Endothelial cell of umbilical vein (primary cell): ENCODE results near the gene KLF5. TPM values are rescaled to one million over a fixed set of nuclear protein-coding genes. Genes with fewer than 3 reads are reported as not detected.

ENCODE experiments used
- BruUV-seq: library from RNA; stranded (reverse); fragments of 400-500 nt; replicated peaks from 2 replicates; lab custom pipeline; 2021; lab: Mats Ljungman, UMichigan
- CTCF ChIA-PET: fragments of 300-600, 350-600 bp; sonication (Branson Sonifier 250); formaldehyde crosslinking; loops from one replicate; lab custom pipeline; 2021; ENCODE audit warnings: antibody characterized with exemption, inconsistent platforms; lab: Charles Lee
- POLR2A ChIA-PET: fragments of 300-600, 350-600 bp; sonication (Branson Sonifier 250); formaldehyde crosslinking; loops from one replicate; lab custom pipeline; 2021; ENCODE audit warnings: antibody characterized with exemption, inconsistent platforms; lab: Charles Lee
- DNase-seq: peaks from one replicate; pipeline ENCODE4 v3.0.0-alpha.2; 2011; ENCODE audit warnings: low read depth, low spot score
- FAIRE-seq: peaks from 2 replicates; lab custom pipeline; 2011; peaks lifted over from hg19 to GRCh38; lab: Jason Lieb, UNC
- H2AFZ ChIP-seq: 2 replicates; pipeline ENCODE4 v1.6.0; 2012; ENCODE audit warnings: low read depth, low read length, control low read depth, inconsistent platforms
- H3K27ac ChIP-seq: 2 replicates; pipeline ENCODE4 v1.5.1; 2011; ENCODE audit warnings: low read depth, mild to moderate bottlenecking, control low read depth, low read length, moderate library complexity; ENCODE audit not compliant: insufficient read depth
- H3K27me3 ChIP-seq, 2 experiments: 2 replicates each; pipeline versions ENCODE4 v1.6.0 to v1.6.1; 2011; ENCODE audit warnings: low read length in 2 of 2, mixed read lengths in 1 of 2; ENCODE audit not compliant: control insufficient read depth in 2 of 2, insufficient read depth in 2 of 2
- H3K36me3 ChIP-seq, 2 experiments: 2 replicates in 1 of 2; 3 replicates in 1 of 2; pipeline ENCODE4 v1.5.1; 2011; ENCODE audit warnings: low read length in 2 of 2, mild to moderate bottlenecking in 1 of 2, moderate library complexity in 1 of 2; ENCODE audit not compliant: control insufficient read depth in 2 of 2, insufficient read depth in 2 of 2; ENCODE audit errors: extremely low read depth in 1 of 2
- H3K4me1 ChIP-seq: 3 replicates; pipeline ENCODE4 v1.5.1; 2011; ENCODE audit warnings: mild to moderate bottlenecking, low read length; ENCODE audit not compliant: control insufficient read depth, insufficient read depth; ENCODE audit errors: extremely low read depth
- H3K4me2 ChIP-seq: 2 replicates; pipeline ENCODE4 v1.6.1; 2011; ENCODE audit warnings: low read length, control low read depth, mixed read lengths; ENCODE audit not compliant: insufficient read depth
- H3K4me3 ChIP-seq, 3 experiments: fragments of 200-600 bp in 1 of 3; sonication (generic), shearing (Covaris generic) in 1 of 3; replicated peaks in 1 of 3; 2 replicates each; pipeline ENCODE4 v1.5.1; 2011 to 2016; ENCODE audit warnings: control low read depth in 3 of 3, low read length in 3 of 3, mild to moderate bottlenecking in 2 of 3, inconsistent platforms in 1 of 3, low read depth in 1 of 3, moderate library complexity in 1 of 3; ENCODE audit not compliant: insufficient read depth in 1 of 3
- H3K79me2 ChIP-seq: 2 replicates; pipeline ENCODE4 v1.6.0; 2012; ENCODE audit warnings: low read length, inconsistent platforms; ENCODE audit not compliant: control insufficient read depth, insufficient read depth
- H3K9ac ChIP-seq: replicated peaks from 2 replicates; pipeline ENCODE3; 2011; ENCODE audit warnings: low read length, control low read depth; ENCODE audit not compliant: insufficient read depth; ENCODE audit errors: extremely low read depth
- H3K9me1 ChIP-seq: replicated peaks from 3 replicates; pipeline ENCODE4 v1.6.0; 2011; ENCODE audit warnings: mild to moderate bottlenecking, low read length; ENCODE audit not compliant: control insufficient read depth, insufficient read depth; ENCODE audit errors: extremely low read depth
- H3K9me3 ChIP-seq: replicated peaks from 2 replicates; pipeline ENCODE4 v1.5.1; 2012; ENCODE audit warnings: low read length, inconsistent platforms; ENCODE audit not compliant: control insufficient read depth, insufficient read depth
- H4K20me1 ChIP-seq: replicated peaks from 2 replicates; pipeline ENCODE3; 2011; ENCODE audit warnings: mild to moderate bottlenecking, low read length; ENCODE audit not compliant: control insufficient read depth, insufficient read depth; ENCODE audit errors: extremely low read depth
- EZH2 ChIP-seq: IDR thresholded peaks from 2 replicates; pipeline ENCODE4 v1.6.1; 2012; ENCODE audit warnings: borderline replicate concordance, low read depth, mild to moderate bottlenecking, moderate library complexity, low read length, inconsistent platforms; ENCODE audit not compliant: severe bottlenecking
- FOS ChIP-seq: IDR thresholded peaks from 2 replicates; pipeline ENCODE4 v1.6.1; 2011; ENCODE audit warnings: mild to moderate bottlenecking, low read length, moderate library complexity, borderline replicate concordance; ENCODE audit not compliant: insufficient read depth
- GATA2 ChIP-seq: IDR thresholded peaks from 2 replicates; pipeline ENCODE4 v1.7.0; 2011; ENCODE audit warnings: low read depth, mild to moderate bottlenecking, moderate library complexity, mixed read lengths, low read length; ENCODE audit not compliant: insufficient read length, insufficient read depth
- JUN ChIP-seq: IDR thresholded peaks from 2 replicates; pipeline ENCODE4 v1.6.1; 2011; ENCODE audit warnings: borderline replicate concordance, low read depth; ENCODE audit not compliant: insufficient read length, insufficient read depth
- MYC ChIP-seq: IDR thresholded peaks from one replicate; pipeline ENCODE4 v1.6.1; 2011; ENCODE audit warnings: mild to moderate bottlenecking, low read depth, low read length
- POLR2A ChIP-seq: IDR thresholded peaks from 2 replicates; pipeline ENCODE4 v1.6.1; 2012; ENCODE audit warnings: low read depth, mild to moderate bottlenecking, control low read depth, low read length
- POLR2AphosphoS5 ChIP-seq: IDR thresholded peaks from 2 replicates; pipeline ENCODE4 v1.6.1; 2012; ENCODE audit warnings: low read depth, mild to moderate bottlenecking, control low read depth, low read length, moderate library complexity; ENCODE audit not compliant: insufficient read depth
- dilution Hi-C: fragments of 300-500 bp; cut with MboI; formaldehyde crosslinking; loops from one replicate; pipeline ENCODE4 v1.15.0; 2019; ENCODE audit warnings: low sequenced_read_pairs; ENCODE audit not compliant: extremely low pct_ligation_motif_present
- intact Hi-C: fragments of 100-400 bp; cut with micrococcal nuclease; formaldehyde crosslinking; loops from one replicate; pipeline ENCODE4 v1.10.0; 2022
- polyA plus RNA-seq, 4 experiments: library from polyadenylated mRNA; depleted of rRNA in 3 of 4; stranded (reverse) in 3 of 4; unstranded in 1 of 4; fragments of >200 nt; gene quantifications; 2 replicates each; pipeline versions ENCODE4 v1.2.1 to v1.2.3, GENCODE V29; 2011 to 2012; ENCODE audit warnings: missing spikeins in 1 of 4
- total RNA-seq: library from RNA; stranded (reverse); gene quantifications from 2 replicates; pipeline ENCODE4 v1.2.3, GENCODE V29; 2021
- TF ChIP-seq, protein P1 (sequence below): IDR thresholded peaks from 2 replicates; pipeline ENCODE4 v1.6.1; 2011; ENCODE audit not compliant: insufficient read depth, insufficient read length

KLF5 gene
- total and polyA plus RNA-seq, 2 donors (not counting 3 experiments of a cell fraction or from before 2014, with no cell fraction given), result 1.7 to 4.0 TPM

DNA sequence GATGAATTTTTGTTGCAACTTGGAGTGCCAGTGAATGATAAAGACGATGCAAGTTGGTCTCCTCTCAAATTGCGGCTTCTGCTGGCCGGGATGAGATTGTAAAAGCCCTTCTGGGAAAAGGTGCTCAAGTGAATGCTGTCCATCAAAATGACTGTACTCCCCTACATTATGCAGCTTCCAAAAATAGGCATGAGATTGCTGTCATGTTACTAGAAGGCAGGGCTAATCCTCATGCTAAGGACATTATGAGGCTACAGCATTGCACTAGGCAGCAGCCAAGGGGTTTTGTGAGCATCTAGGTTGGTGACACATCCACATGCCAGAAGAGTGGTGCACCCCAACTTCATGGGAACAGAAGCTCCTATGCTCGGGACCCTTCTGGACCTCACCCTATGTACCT lies 22.2 kb upstream of the KLF5 start:
- ChIA-PET POLR2A (no interaction called here), CTCF (interaction anchor here (2.0 kb wide), 1 partner anchor 8 kb away, joined by 6 read pairs; no protein-coding TSS in a partner anchor)
- H3K9me3 ChIP-seq, result no peaks in the 10 kb centered on the region
- H3K4me3 ChIP-seq, result no peak overlapping the region
- H3K4me2 ChIP-seq, result no peak overlapping the region
- dilution Hi-C loops (no loop called here), intact Hi-C loops (no loop called here)
- H3K36me3 ChIP-seq, result no peaks in the 10 kb centered on the region
- H4K20me1 ChIP-seq, result no peaks in the 10 kb centered on the region
- H3K4me1 ChIP-seq, result no peaks in the 10 kb centered on the region
- TF ChIP-seq FOS (no peak), GATA2 (no peak)
- H3K9ac ChIP-seq, result no peak overlapping the region
- H3K27me3 ChIP-seq, result no peaks in the 10 kb centered on the region
- FAIRE-seq (no peak), DNase-seq (no peak)
- no peaks in the 10 kb centered on the region for H3K79me2 ChIP-seq
- H2AFZ ChIP-seq, result no peak overlapping the region
- no peaks in the 10 kb centered on the region for H3K9me1 ChIP-seq
- H3K27ac ChIP-seq, result no peak overlapping the region
- no TSS peak for BruUV-seq

DNA sequence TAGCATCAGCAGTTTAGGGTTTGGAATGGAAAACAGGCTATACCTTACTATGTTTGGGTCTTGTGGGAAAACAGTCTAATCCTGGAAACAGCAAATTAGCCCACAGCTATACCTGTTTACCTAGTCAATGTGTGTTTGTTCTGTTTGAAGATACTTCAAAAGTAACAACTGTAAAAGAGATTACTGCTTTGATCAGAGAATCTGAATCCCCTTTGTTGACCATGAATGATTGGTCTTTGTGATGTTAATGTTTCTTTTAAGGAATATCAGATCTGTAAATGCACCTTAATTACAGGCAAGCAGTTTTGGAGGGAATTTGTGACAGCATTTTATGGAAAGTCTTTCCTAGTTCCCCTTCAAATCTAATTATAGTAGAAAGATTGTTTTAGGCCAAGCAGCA lies 20.7 kb upstream of the KLF5 start:
- H3K27me3 ChIP-seq, result no peaks in the 10 kb centered on the region
- H3K9ac ChIP-seq, result no peak overlapping the region
- CTCF ChIA-PET, result no interaction called here
- POLR2A ChIA-PET, result no interaction called here
- no peak overlapping the region for H2AFZ ChIP-seq
- dilution Hi-C loops, result no loop called here
- H3K79me2 ChIP-seq, result no peaks in the 10 kb centered on the region
- no peak overlapping the region for H3K27ac ChIP-seq
- no peaks in the 10 kb centered on the region for H4K20me1 ChIP-seq
- H3K36me3 ChIP-seq, result no peaks in the 10 kb centered on the region
- H3K4me2 ChIP-seq, result no peak overlapping the region
- H3K9me3 ChIP-seq, result no peaks in the 10 kb centered on the region
- H3K4me3 ChIP-seq, result no peak overlapping the region
- BruUV-seq, result no TSS peak
- DNase-seq, result no peak
- FAIRE-seq, result no peak
- no peaks in the 10 kb centered on the region for H3K4me1 ChIP-seq
- intact Hi-C loops, result no loop called here
- H3K9me1 ChIP-seq, result no peaks in the 10 kb centered on the region
- TF ChIP-seq JUN (no peak), GATA2 (no peak), FOS (no peak), EZH2 (no peak), POLR2A (no peak), POLR2AphosphoS5 (no peak), MYC (no peak)
- TF ChIP-seq, protein P1, sequence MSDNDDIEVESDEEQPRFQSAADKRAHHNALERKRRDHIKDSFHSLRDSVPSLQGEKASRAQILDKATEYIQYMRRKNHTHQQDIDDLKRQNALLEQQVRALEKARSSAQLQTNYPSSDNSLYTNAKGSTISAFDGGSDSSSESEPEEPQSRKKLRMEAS, result no peak
